H1 (cell line): ENCODE results near the gene MAP1B. TPM values are rescaled to one million over a fixed set of nuclear protein-coding genes. Genes with fewer than 3 reads are reported as not detected.

ENCODE experiments used
- CBX8 ChIP-seq: fragments of 300-800, 300-1000 bp; sonication (generic); IDR thresholded peaks from 2 replicates; pipeline ENCODE4 v1.7.1; 2016; ENCODE audit warnings: low read depth, low read length, borderline replicate concordance
- CEBPB ChIP-seq: IDR thresholded peaks from 2 replicates; pipeline ENCODE4 v1.6.1; 2012; ENCODE audit warnings: low read depth, low read length
- CHD1 ChIP-seq: IDR thresholded peaks from 2 replicates; pipeline ENCODE4 v1.6.1; 2012; ENCODE audit warnings: low read depth, low read length, improper control_type of control experiment
- E2F6 ChIP-seq: IDR thresholded peaks from 2 replicates; pipeline ENCODE4 v1.6.1; 2012; ENCODE audit warnings: inconsistent platforms
- GTF2F1 ChIP-seq: IDR thresholded peaks from 2 replicates; pipeline ENCODE4 v1.6.1; 2012; ENCODE audit warnings: low read depth, low read length, improper control_type of control experiment, borderline replicate concordance
- HDAC2 ChIP-seq, 2 experiments: fragments of 300-600 bp in 1 of 2; sonication (generic) in 1 of 2; IDR thresholded peaks; 2 replicates each; pipeline ENCODE4 v1.6.1; 2011 to 2012; ENCODE audit warnings: low read depth in 2 of 2, low read length in 2 of 2, mild to moderate bottlenecking in 2 of 2, moderate library complexity in 2 of 2, borderline replicate concordance in 1 of 2, inconsistent platforms in 1 of 2
- MAX ChIP-seq: IDR thresholded peaks from 2 replicates; pipeline ENCODE4 v1.6.1; 2012; ENCODE audit warnings: inconsistent platforms
- SIX5 ChIP-seq: IDR thresholded peaks from 2 replicates; pipeline ENCODE4 v1.6.1; 2011; ENCODE audit warnings: mild to moderate bottlenecking, low read depth, low read length
- polyA plus RNA-seq, 7 experiments: library from polyadenylated mRNA; depleted of rRNA in 3 of 7; stranded (reverse) in 5 of 7; unstranded in 2 of 7; fragments of >200 nt in 5 of 7; fragments of 200-250 nt in 2 of 7; gene quantifications; 1 replicate in 5 of 7; 2 replicates in 1 of 7; 4 replicates in 1 of 7; pipeline versions ENCODE4 v1.2.1 to v1.2.3, GENCODE V29; 2011 to 2013; ENCODE audit warnings: missing spikeins in 2 of 7, mixed read lengths in 2 of 7
- total RNA-seq: library from RNA; stranded (reverse); fragmentation: NEBNext Ultra II Directional; extraction: Animal tissue kit (Norgen Biotek cat#: 25700); gene quantifications from 2 replicates; pipeline ENCODE4 v1.2.1, GENCODE V29; 2021
- TF ChIP-seq, protein P1 (sequence below): fragments of 300-600 bp; sonication (generic); IDR thresholded peaks from 2 replicates; pipeline ENCODE4 v1.7.1; 2012; ENCODE audit warnings: low read length, moderate library complexity, mild to moderate bottlenecking, inconsistent platforms; ENCODE audit not compliant: insufficient replicate concordance
- TF ChIP-seq, protein P2 (sequence below): IDR thresholded peaks from 2 replicates; pipeline ENCODE4 v1.6.1; 2011; ENCODE audit warnings: low read length, improper control_type of control experiment

Gene MAP1B
- total and polyA plus RNA-seq, 2 of the 8 experiments (the other 6 are each of a cell fraction or from before 2014, with no cell fraction given), result 24.5 to 120 TPM

DNA sequence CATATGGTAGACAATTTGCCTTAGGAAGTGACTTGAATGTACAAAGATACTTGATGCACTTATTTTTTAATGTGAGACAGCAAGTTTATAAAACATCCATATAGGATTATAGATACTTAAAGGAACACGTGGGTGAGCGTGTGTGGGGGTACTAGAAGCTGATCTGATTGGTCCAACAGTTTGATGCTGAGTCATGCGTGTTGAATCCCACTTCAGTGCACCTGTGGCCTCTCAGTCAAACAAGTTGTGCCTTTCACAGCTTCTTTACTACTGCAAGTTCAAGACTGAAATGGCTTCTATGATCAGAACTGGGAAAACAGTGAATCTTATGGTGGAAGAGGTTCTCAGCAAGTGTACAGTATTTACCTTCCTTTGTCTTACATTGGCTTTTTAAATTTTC lies 98.9 kb downstream of the MAP1B start (continued):
- TF ChIP-seq, protein P1, sequence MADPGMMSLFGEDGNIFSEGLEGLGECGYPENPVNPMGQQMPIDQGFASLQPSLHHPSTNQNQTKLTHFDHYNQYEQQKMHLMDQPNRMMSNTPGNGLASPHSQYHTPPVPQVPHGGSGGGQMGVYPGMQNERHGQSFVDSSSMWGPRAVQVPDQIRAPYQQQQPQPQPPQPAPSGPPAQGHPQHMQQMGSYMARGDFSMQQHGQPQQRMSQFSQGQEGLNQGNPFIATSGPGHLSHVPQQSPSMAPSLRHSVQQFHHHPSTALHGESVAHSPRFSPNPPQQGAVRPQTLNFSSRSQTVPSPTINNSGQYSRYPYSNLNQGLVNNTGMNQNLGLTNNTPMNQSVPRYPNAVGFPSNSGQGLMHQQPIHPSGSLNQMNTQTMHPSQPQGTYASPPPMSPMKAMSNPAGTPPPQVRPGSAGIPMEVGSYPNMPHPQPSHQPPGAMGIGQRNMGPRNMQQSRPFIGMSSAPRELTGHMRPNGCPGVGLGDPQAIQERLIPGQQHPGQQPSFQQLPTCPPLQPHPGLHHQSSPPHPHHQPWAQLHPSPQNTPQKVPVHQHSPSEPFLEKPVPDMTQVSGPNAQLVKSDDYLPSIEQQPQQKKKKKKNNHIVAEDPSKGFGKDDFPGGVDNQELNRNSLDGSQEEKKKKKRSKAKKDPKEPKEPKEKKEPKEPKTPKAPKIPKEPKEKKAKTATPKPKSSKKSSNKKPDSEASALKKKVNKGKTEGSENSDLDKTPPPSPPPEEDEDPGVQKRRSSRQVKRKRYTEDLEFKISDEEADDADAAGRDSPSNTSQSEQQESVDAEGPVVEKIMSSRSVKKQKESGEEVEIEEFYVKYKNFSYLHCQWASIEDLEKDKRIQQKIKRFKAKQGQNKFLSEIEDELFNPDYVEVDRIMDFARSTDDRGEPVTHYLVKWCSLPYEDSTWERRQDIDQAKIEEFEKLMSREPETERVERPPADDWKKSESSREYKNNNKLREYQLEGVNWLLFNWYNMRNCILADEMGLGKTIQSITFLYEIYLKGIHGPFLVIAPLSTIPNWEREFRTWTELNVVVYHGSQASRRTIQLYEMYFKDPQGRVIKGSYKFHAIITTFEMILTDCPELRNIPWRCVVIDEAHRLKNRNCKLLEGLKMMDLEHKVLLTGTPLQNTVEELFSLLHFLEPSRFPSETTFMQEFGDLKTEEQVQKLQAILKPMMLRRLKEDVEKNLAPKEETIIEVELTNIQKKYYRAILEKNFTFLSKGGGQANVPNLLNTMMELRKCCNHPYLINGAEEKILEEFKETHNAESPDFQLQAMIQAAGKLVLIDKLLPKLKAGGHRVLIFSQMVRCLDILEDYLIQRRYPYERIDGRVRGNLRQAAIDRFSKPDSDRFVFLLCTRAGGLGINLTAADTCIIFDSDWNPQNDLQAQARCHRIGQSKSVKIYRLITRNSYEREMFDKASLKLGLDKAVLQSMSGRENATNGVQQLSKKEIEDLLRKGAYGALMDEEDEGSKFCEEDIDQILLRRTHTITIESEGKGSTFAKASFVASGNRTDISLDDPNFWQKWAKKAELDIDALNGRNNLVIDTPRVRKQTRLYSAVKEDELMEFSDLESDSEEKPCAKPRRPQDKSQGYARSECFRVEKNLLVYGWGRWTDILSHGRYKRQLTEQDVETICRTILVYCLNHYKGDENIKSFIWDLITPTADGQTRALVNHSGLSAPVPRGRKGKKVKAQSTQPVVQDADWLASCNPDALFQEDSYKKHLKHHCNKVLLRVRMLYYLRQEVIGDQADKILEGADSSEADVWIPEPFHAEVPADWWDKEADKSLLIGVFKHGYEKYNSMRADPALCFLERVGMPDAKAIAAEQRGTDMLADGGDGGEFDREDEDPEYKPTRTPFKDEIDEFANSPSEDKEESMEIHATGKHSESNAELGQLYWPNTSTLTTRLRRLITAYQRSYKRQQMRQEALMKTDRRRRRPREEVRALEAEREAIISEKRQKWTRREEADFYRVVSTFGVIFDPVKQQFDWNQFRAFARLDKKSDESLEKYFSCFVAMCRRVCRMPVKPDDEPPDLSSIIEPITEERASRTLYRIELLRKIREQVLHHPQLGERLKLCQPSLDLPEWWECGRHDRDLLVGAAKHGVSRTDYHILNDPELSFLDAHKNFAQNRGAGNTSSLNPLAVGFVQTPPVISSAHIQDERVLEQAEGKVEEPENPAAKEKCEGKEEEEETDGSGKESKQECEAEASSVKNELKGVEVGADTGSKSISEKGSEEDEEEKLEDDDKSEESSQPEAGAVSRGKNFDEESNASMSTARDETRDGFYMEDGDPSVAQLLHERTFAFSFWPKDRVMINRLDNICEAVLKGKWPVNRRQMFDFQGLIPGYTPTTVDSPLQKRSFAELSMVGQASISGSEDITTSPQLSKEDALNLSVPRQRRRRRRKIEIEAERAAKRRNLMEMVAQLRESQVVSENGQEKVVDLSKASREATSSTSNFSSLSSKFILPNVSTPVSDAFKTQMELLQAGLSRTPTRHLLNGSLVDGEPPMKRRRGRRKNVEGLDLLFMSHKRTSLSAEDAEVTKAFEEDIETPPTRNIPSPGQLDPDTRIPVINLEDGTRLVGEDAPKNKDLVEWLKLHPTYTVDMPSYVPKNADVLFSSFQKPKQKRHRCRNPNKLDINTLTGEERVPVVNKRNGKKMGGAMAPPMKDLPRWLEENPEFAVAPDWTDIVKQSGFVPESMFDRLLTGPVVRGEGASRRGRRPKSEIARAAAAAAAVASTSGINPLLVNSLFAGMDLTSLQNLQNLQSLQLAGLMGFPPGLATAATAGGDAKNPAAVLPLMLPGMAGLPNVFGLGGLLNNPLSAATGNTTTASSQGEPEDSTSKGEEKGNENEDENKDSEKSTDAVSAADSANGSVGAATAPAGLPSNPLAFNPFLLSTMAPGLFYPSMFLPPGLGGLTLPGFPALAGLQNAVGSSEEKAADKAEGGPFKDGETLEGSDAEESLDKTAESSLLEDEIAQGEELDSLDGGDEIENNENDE, result no peak
- TF ChIP-seq MAX (no peak), E2F6 (no peak), GTF2F1 (no peak), CHD1 (no peak), HDAC2 (IDR thresholded peaks at IDR 0.05; ENCODE audit: borderline replicate concordance in 1 of 2, low read depth in 2 of 2, low read length in 2 of 2) (no peak), CBX8 (no peak), SIX5 (no peak), CEBPB (no peak)
- TF ChIP-seq, protein P2, sequence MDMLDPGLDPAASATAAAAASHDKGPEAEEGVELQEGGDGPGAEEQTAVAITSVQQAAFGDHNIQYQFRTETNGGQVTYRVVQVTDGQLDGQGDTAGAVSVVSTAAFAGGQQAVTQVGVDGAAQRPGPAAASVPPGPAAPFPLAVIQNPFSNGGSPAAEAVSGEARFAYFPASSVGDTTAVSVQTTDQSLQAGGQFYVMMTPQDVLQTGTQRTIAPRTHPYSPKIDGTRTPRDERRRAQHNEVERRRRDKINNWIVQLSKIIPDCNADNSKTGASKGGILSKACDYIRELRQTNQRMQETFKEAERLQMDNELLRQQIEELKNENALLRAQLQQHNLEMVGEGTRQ, result no peak
